Measurements from ENCODE around the gene CAPG.

Gene CAPG

GRCh38 chr2:85433511-85434089 lies 23.4 kb upstream of the CAPG start:
- DNase-seq (ENCODE audit: low read depth), result no peak
- no peak for TF ChIP-seq CTCF (IDR thresholded peaks at IDR 0.05; ENCODE audit: low read depth, low read length, missing control alignments)
- no peak overlapping the region for H3K4me3 ChIP-seq (ENCODE audit: low read depth, low read length)

- DNase-seq (ENCODE audit: low read depth), result no peak
- no peak for TF ChIP-seq CTCF (IDR thresholded peaks at IDR 0.05; ENCODE audit: low read depth, low read length, missing control alignments)
- no peak overlapping the region for H3K4me3 ChIP-seq (ENCODE audit: low read depth, low read length)
Measured at GRCh38 chr2:85431570-85432205, 21.5 kb upstream of the CAPG start.

- H3K4me3 ChIP-seq (ENCODE audit: low read depth, low read length), result no peak overlapping the region
- DNase-seq (ENCODE audit: low read depth), result no peak
Measured at GRCh38 chr2:85430752-85431569, 20.8 kb upstream of the CAPG start.

GRCh38 chr2:85429924-85430289 lies 19.7 kb upstream of the CAPG start:
- no peak overlapping the region for H3K4me3 ChIP-seq (ENCODE audit: low read depth, low read length)
- no peak for DNase-seq (ENCODE audit: low read depth)
- TF ChIP-seq CTCF (IDR thresholded peaks at IDR 0.05; ENCODE audit: low read depth, low read length, missing control alignments), result no peak

More at GRCh38 chr2:85430752-85431569, 20.8 kb upstream of the CAPG start:
- TF ChIP-seq CTCF (IDR thresholded peaks at IDR 0.05; ENCODE audit: low read depth, low read length, missing control alignments), result no peak

GRCh38 chr2:85429213-85429923 lies 19.2 kb upstream of the CAPG start:
- no peak for DNase-seq (ENCODE audit: low read depth)
- H3K4me3 ChIP-seq (ENCODE audit: low read depth, low read length), result no peak overlapping the region
- TF ChIP-seq CTCF (IDR thresholded peaks at IDR 0.05; ENCODE audit: low read depth, low read length, missing control alignments), result no peak

GRCh38 chr2:85428343-85428881 lies 18.2 kb upstream of the CAPG start:
- TF ChIP-seq CTCF (IDR thresholded peaks at IDR 0.05; ENCODE audit: low read depth, low read length, missing control alignments), result no peak
- DNase-seq (ENCODE audit: low read depth), result no peak

More at GRCh38 chr2:85428343-85428881, 18.2 kb upstream of the CAPG start:
- H3K4me3 ChIP-seq (ENCODE audit: low read depth, low read length), result no peak overlapping the region

All from GM12864 (cell line).